ENCODE results near the gene SLC6A7.

DNA sequence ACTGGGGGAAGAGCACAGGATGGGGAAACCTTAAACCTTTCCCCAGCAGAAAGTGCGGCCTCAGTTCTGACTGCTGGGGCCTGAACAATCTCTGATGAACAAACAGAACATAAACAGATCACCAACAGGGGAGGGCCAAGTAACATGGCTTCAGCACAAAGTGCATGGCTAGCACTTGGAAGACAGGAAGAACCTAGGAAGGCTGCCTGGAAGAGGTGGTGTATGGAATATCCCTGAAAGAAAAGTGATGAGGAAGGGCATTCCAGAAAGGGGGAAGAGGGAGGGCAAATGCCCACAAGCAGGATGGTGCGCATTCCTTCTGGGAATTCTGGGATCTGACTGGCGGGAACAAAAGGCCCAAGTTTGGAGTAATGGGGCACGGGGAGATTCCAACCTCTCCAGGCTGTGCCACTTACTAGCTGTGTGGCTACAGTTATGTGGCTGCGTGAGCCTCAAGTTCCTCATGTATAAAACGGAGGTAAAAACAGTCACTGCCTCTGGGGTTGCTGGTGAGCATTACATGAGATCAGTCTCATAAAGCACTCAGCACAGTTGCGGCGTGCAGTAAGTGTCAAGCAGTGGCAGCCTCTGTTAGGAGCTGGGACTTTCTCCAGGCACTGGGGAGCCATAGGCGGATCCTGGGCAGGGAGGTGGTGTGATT, 35.8 kb upstream of the SLC6A7 start:
- TF ChIP-seq, protein P1, sequence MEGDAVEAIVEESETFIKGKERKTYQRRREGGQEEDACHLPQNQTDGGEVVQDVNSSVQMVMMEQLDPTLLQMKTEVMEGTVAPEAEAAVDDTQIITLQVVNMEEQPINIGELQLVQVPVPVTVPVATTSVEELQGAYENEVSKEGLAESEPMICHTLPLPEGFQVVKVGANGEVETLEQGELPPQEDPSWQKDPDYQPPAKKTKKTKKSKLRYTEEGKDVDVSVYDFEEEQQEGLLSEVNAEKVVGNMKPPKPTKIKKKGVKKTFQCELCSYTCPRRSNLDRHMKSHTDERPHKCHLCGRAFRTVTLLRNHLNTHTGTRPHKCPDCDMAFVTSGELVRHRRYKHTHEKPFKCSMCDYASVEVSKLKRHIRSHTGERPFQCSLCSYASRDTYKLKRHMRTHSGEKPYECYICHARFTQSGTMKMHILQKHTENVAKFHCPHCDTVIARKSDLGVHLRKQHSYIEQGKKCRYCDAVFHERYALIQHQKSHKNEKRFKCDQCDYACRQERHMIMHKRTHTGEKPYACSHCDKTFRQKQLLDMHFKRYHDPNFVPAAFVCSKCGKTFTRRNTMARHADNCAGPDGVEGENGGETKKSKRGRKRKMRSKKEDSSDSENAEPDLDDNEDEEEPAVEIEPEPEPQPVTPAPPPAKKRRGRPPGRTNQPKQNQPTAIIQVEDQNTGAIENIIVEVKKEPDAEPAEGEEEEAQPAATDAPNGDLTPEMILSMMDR (IDR thresholded peaks at IDR 0.05; ENCODE audit: low read depth, low read length), result no peak
- no peak for TF ChIP-seq EZH2phosphoT487 (IDR thresholded peaks at IDR 0.05; ENCODE audit: low read depth)
